ENCODE results near the gene DEFB112.
A peak's percentile ranks its signal among the peaks of the same experiment; 100 is the strongest.

The DEFB112 gene

GRCh38 chr6:50049829-50050228 lies at the start of gene DEFB112:
Gene DEFB112, minus strand, starts transcription at chr6:50049929. Its CDS starts 60 bp downstream, at chr6:50049869.
- DNase-seq = no peak

GRCh38 chr6:50098641-50098993 lies 48.9 kb upstream of the DEFB112 start:
- no peak for DNase-seq

DNA sequence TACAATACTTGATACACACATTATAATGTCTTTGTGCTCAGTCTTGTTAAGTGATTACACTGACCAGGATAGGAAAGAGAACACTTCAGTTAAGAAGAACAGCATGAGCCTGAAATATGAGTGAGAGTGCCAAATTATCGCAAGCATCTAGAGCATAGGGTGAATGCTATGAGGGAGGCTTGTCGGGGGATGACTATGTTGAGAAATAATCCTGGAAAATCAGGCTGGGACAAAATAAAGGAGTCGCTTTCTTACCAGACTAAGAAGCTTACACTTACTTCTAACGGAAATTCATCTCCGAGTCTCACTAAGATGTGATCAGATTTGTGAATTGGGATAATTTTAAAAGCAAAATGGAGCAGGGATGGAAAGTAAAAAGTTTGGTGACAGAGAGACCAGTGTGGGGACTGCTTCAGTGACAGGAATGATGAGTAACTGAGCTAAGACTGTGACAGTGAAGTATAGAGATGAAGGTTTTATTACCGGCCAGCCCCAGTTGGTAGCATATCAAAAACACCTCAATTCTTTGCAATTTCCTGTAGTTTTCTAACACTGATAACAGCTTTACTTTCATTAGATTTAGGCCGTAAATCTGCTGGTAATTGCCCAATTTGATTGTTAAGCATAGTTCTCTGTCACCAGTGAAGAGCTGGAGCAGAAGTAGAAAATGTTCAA lies 48.4 kb upstream of the DEFB112 start:
- no peak for DNase-seq

- no peak for DNase-seq
These were observed 46.6 kb upstream of the DEFB112 start for GRCh38 chr6:50096296-50096695.

GRCh38 chr6:50093938-50094272 lies 44.2 kb upstream of the DEFB112 start:
- no peak for DNase-seq

DNA sequence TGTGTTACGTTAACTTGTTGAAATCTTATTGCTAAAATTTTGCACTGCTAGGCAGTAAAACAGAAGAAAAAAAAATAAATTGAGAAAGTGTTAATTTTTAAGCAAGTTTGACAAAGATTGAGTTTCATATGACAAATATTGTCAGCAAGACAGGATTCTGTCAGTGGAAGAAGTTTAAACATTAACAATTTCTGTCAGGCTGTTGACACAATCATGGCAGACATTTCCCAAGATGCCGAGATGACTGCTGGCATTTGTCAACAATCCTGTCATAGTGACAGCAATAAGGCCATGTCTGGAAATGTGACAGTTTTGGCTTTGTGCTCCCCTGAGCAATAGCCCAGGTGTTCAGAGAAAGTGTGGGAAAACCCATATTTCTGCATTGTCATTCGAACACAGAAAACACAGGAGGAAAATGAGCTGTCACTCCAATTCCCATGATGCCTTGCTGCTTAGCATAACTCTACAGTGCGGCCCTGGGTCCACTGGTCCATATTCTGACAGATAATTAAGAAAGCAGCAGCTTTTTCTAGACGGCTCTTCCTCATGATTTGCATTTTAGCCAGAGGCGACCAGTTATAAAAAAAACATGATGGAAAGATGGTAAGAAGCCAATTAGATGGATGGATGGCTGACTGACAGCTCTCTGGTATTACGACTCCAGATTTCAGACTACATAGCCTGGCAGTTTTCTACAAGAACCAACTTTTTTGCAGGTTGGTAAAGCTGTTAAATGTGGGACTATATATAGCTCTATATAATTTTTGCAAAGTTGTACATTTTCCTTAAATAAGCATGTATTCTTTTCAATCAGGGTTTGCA lies 43.6 kb upstream of the DEFB112 start:
- DNase-seq = no peak

GRCh38 chr6:50091641-50092040 lies 41.9 kb upstream of the DEFB112 start:
- no peak for DNase-seq

DNA sequence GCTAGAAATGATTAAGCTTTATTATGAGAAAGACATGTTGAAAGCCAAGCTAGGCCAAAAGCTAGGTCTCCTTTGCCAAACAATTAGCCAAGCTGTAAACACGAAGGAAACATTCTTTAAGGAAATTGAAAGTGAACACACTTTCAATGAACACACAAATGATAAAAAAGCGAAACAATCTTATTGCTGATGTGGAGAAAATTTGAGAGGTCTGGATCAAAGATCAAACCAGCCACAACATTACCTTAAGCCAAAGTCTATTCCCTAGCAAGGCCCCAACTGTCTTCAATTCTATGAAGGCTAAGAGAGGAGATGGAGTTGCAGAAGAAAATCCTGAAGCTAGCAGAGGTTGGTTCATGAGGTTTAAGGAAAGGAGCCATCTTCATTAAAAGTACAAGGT lies 40.2 kb upstream of the DEFB112 start:
- no peak for DNase-seq

GRCh38 chr6:50087231-50087954 lies 37.7 kb upstream of the DEFB112 start:
- DNase-seq = no peak

GRCh38 chr6:50077385-50077784 lies 27.7 kb upstream of the DEFB112 start:
- no peak for DNase-seq

DNA sequence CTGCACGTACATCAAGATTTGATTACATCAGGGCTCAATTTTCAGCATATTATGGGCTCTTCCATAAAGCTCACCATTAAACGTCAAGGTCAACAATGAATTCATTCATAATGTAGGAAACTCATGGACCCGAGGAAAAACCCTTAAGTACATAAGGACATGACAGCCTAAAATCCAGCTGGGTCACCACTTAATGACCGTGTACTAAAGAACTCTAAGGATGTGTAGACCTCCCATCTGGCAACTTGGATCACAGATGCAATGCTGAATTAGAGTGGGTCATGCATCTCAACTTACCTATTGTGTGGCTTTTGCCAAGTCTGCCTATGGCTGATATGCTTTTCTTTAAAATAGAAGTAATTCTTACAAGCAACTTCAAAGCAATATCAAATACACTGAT lies 26.7 kb upstream of the DEFB112 start:
- DNase-seq = no peak

GRCh38 chr6:50071921-50072320 lies 22.2 kb upstream of the DEFB112 start:
- no peak for DNase-seq

- no peak for DNase-seq
These were observed 20.4 kb upstream of the DEFB112 start for GRCh38 chr6:50070101-50070500.

- no peak for DNase-seq
These were observed 12.3 kb upstream of the DEFB112 start for GRCh38 chr6:50062051-50062450.

DNA sequence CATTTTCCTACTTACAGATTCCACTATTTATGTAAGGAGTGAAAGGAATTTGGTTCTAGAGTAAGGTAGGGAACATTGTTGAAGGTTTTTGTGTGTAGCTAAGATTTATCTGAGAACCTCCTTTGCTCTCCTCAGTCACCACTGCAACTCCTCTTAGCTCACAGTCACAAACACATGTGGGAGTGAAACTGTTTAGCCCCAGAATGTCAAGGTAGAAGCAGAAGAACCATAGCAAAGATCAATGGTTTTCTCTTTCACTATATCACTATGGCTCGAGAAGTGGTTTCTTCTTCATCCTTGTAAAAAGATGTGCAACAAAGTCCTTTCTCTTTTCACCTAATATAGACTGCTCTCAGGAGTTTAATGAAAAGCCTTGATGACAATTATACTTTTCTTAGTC lies 6.5 kb upstream of the DEFB112 start:
- no peak for DNase-seq

DNA sequence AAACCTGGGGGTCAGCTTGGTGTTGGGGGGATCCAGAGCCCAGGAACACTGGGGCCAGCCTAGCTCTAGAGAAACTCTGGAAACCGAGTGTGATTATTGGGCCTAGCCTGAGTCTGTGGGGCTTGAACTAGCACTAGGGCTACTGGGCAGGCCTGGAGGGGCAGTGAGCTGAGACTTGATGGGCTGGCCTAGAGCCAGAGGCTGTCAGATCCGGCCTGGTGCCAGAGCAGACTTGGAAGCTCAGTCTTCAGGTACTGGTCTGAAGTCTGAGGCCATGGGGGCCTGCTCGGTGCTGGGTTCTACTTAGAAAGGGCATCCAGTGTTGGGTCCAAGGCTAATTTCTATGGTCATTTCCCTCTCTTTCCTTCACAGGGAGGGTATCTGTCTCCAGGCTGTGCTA lies 2.7 kb downstream of the DEFB112 start:
- no peak for DNase-seq

GRCh38 chr6:50030777-50031562 lies 18.8 kb downstream of the DEFB112 start:
- DNase-seq = peak; percentile 17

GRCh38 chr6:50030350-50030749 lies 19.4 kb downstream of the DEFB112 start:
- DNase-seq = no peak

GRCh38 chr6:50025258-50025657 lies 24.5 kb downstream of the DEFB112 start:
- DNase-seq = no peak

- no peak for DNase-seq
These were observed 27.8 kb downstream of the DEFB112 start, which contains the start of gene DEFB110 for GRCh38 chr6:50021894-50022293. Gene DEFB110, minus strand, starts transcription at chr6:50021994. Its CDS starts 59 bp downstream, at chr6:50021935.

DNA sequence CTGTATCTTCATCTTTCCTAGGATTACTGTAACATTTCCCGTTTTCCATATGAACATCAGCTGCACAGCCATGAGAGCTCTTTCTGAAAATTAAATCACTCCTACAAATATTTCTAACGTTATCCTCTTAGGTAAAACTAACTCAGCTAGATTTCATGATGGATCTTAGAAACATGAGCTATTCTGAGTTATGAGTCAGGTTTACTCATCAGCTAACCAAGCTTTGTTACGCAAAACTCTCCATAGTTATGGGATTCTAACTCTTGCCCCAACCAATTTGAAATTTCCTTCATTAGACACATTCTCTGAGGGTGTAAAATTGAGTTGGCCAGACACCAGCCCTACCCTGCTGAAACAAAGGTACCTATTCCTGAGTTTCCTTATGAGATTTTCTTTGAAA lies 41.9 kb downstream of the DEFB112 start:
- DNase-seq = no peak

GRCh38 chr6:50003139-50003538 lies 46.6 kb downstream of the DEFB112 start:
- no peak for DNase-seq

DNA sequence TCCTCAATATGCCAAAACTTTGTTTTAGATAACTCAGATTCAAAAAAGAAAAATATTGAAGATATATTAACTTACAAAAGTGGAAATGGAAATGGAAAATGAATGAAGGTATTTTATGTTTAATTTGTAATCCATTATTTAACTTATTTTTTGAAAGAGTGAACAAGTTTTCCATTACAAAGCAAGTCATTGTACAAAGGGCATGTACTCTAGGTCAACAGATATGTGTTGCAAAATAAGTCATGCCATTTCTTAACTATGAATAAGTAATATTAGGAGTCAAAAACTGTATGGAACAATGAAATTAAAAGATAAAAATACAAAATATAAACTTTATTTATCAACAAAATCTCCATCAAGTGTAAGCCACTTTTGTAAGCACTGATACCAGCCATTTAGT lies 54.5 kb downstream of the DEFB112 start:
- no peak for DNase-seq

Data from DMS79 treated with DMSO at 0.1 percent for 48 hours (cell line).